HCT116 (cell line): ENCODE measurements around the gene RALGPS2. TPM values are rescaled to one million over a fixed set of nuclear protein-coding genes. Genes with fewer than 3 reads are reported as not detected.

Source experiments
- ATAC-seq: fragments of 200-7000 bp; cut with Tn5 transposase; 2 replicates; pipeline ENCODE4 v1.9.1; 2020; ENCODE audit warnings: mild to moderate bottlenecking, moderate library complexity
- BruUV-seq: library from RNA; stranded (reverse); fragments of 400-500 nt; replicated peaks from 2 replicates; lab custom pipeline; 2021; lab: Mats Ljungman, UMichigan
- CTCF ChIA-PET: fragments of 300-600 bp; sonication (Branson Sonifier 250); formaldehyde crosslinking; loops from one replicate; lab custom pipeline; 2021; ENCODE audit warnings: antibody characterized with exemption; lab: Charles Lee
- POLR2A ChIA-PET: fragments of 300-600, 350-600 bp; sonication (Branson Sonifier 250); formaldehyde crosslinking; loops from one replicate; lab custom pipeline; 2021; ENCODE audit warnings: antibody characterized with exemption; lab: Charles Lee
- RAD21 ChIA-PET, 2 experiments: fragments of 300-600 bp; sonication (Branson Sonifier 250); formaldehyde crosslinking; loops; one replicate each; lab custom pipeline; 2023; ENCODE audit warnings: low total read pairs in 2 of 2; ENCODE audit not compliant: uncharacterized antibody in 2 of 2, unreplicated experiment in 2 of 2, low non-redundant PET in 1 of 2; lab: Charles Lee
- DNase-seq: peaks from one replicate; pipeline ENCODE4 v3.0.0-alpha.2; 2010; ENCODE audit warnings: low read depth, low spot score
- H2AFZ ChIP-seq: fragments of 200-600 bp; shearing (Covaris generic), sonication (generic); 2 replicates; pipeline ENCODE4 v1.6.1; 2017; ENCODE audit warnings: low read depth, mixed run types, mixed read lengths, antibody characterized with exemption, low read length; ENCODE audit not compliant: poor library complexity, severe bottlenecking
- H3K27ac ChIP-seq: 2 replicates; pipeline ENCODE4 v1.5.1; 2012; ENCODE audit warnings: low read depth, low read length
- H3K27me3 ChIP-seq: fragments of 200-600 bp; sonication (generic); 2 replicates; pipeline ENCODE4 v1.6.1; 2016; ENCODE audit warnings: mixed run types, low read length, mixed read lengths; ENCODE audit not compliant: insufficient read depth
- H3K36me3 ChIP-seq, 2 experiments: fragments of 200-500 bp in 1 of 2; fragments of 200-600 bp in 1 of 2; sonication (Bioruptor generic) in 1 of 2; sonication (generic) in 1 of 2; 2 replicates each; pipeline versions ENCODE4 v1.5.1 to v1.6.1; 2014 to 2016; ENCODE audit warnings: low read length in 2 of 2, inconsistent platforms in 1 of 2, mixed read lengths in 1 of 2, mixed run types in 1 of 2; ENCODE audit not compliant: insufficient read depth in 2 of 2, control insufficient read depth in 1 of 2
- H3K4me1 ChIP-seq, 2 experiments: fragments of 200-600 bp in 1 of 2; sonication (generic) in 1 of 2; 2 replicates each; pipeline versions ENCODE4 v1.5.1 to v1.6.1; 2012 to 2017; ENCODE audit warnings: low read length in 2 of 2, inconsistent platforms in 1 of 2, mild to moderate bottlenecking in 1 of 2, mixed read lengths in 1 of 2, mixed run types in 1 of 2, moderate library complexity in 1 of 2; ENCODE audit not compliant: insufficient read depth in 2 of 2, control insufficient read depth in 1 of 2
- H3K4me2 ChIP-seq: fragments of 200-600 bp; sonication (generic); 2 replicates; pipeline ENCODE4 v1.6.1; 2017; ENCODE audit warnings: mixed run types, low read length, mixed read lengths
- H3K4me3 ChIP-seq, 2 experiments: fragments of 200-600 bp in 1 of 2; sonication (generic) in 1 of 2; replicated peaks in 1 of 2; 2 replicates each; pipeline ENCODE4 v1.5.1; 2011 to 2016; ENCODE audit warnings: low read length in 2 of 2, control low read depth in 1 of 2, low read depth in 1 of 2, mild to moderate bottlenecking in 1 of 2, mixed read lengths in 1 of 2, mixed run types in 1 of 2
- H3K79me2 ChIP-seq: fragments of 200-600 bp; sonication (generic); 2 replicates; pipeline ENCODE4 v1.6.1; 2017; ENCODE audit warnings: mild to moderate bottlenecking, mixed run types, low read length, moderate library complexity, mixed read lengths; ENCODE audit not compliant: insufficient read depth
- H3K9ac ChIP-seq: fragments of 200-600 bp; sonication (generic); 2 replicates; pipeline ENCODE4 v1.6.1; 2016; ENCODE audit warnings: low read length, mixed read lengths
- H3K9me2 ChIP-seq: fragments of 200-600 bp; sonication (generic), shearing (Covaris generic); 2 replicates; pipeline ENCODE4 v1.6.1; 2017; ENCODE audit warnings: mixed run types, mild to moderate bottlenecking, moderate library complexity; ENCODE audit not compliant: insufficient read depth
- H3K9me3 ChIP-seq, 2 experiments: fragments of 200-500 bp in 1 of 2; fragments of 200-600 bp in 1 of 2; sonication (Bioruptor generic) in 1 of 2; sonication (generic) in 1 of 2; 2 replicates each; pipeline ENCODE4 v1.6.1; 2014 to 2017; ENCODE audit warnings: low read length in 2 of 2, mixed read lengths in 2 of 2, inconsistent platforms in 1 of 2, low read depth in 1 of 2, mild to moderate bottlenecking in 1 of 2, mixed run types in 1 of 2, moderate library complexity in 1 of 2; ENCODE audit not compliant: control insufficient read depth in 1 of 2, insufficient read depth in 1 of 2
- H4K20me1 ChIP-seq: fragments of 200-600 bp; sonication (generic), shearing (Covaris generic); 2 replicates; pipeline ENCODE4 v1.6.1; 2017; ENCODE audit warnings: mixed run types, mild to moderate bottlenecking, moderate library complexity; ENCODE audit not compliant: insufficient read depth
- EGR1 ChIP-seq: IDR thresholded peaks from 2 replicates; pipeline ENCODE4 v1.6.1; 2012; ENCODE audit warnings: low read depth
- ELF1 ChIP-seq: IDR thresholded peaks from 2 replicates; pipeline ENCODE4 v1.6.1; 2012; ENCODE audit warnings: low read depth, borderline replicate concordance
- FOSL1 ChIP-seq: IDR thresholded peaks from 2 replicates; pipeline ENCODE4 v1.6.1; 2012; ENCODE audit warnings: low read depth
- POLR2AphosphoS5 ChIP-seq: IDR thresholded peaks from 2 replicates; pipeline ENCODE4 v1.6.1; 2011; ENCODE audit warnings: mild to moderate bottlenecking, low read depth, low read length, moderate library complexity
- RAD21 ChIP-seq: IDR thresholded peaks from 2 replicates; pipeline ENCODE4 v1.6.1; 2012; ENCODE audit warnings: low read depth, mild to moderate bottlenecking
- REST ChIP-seq: IDR thresholded peaks from 2 replicates; pipeline ENCODE4 v1.6.1; 2012; ENCODE audit warnings: low read depth
- SIN3A ChIP-seq: IDR thresholded peaks from 2 replicates; pipeline ENCODE4 v1.6.1; 2012; ENCODE audit warnings: low read depth
- TCF7L2 ChIP-seq: IDR thresholded peaks from 2 replicates; pipeline ENCODE4 v1.7.0; 2011; ENCODE audit warnings: borderline replicate concordance, inconsistent platforms; ENCODE audit not compliant: insufficient read depth, insufficient read length; ENCODE audit errors: extremely low read depth
- ZBTB33 ChIP-seq: IDR thresholded peaks from 2 replicates; pipeline ENCODE4 v1.6.1; 2011; ENCODE audit warnings: mild to moderate bottlenecking, low read length, moderate library complexity; ENCODE audit not compliant: insufficient replicate concordance; ENCODE audit errors: extremely low read depth
- intact Hi-C: fragments of 100-400 bp; cut with micrococcal nuclease; formaldehyde crosslinking; loops from 2 replicates; pipeline ENCODE4 v1.10.0; 2022
- total RNA-seq: library from RNA; stranded (reverse); gene quantifications from one replicate; pipeline ENCODE4 v1.2.1, GENCODE V29; 2021; ENCODE audit not compliant: unreplicated experiment
- TF ChIP-seq, protein P1 (sequence below): IDR thresholded peaks from 2 replicates; pipeline ENCODE4 v1.6.1; 2012
- TF ChIP-seq, protein P2 (sequence below), 3 experiments: fragments of 200-600 bp in 1 of 3; sonication (generic) in 1 of 3; IDR thresholded peaks in 2 of 3; conservative IDR thresholded peaks in 1 of 3; 2 replicates each; pipeline ENCODE4 v1.5.1; 2012 to 2017; ENCODE audit warnings: low read depth in 2 of 3, low read length in 2 of 3, antibody characterized with exemption in 1 of 3, borderline replicate concordance in 1 of 3, control low read depth in 1 of 3, mild to moderate bottlenecking in 1 of 3, mixed read lengths in 1 of 3, mixed run types in 1 of 3, moderate library complexity in 1 of 3; ENCODE audit not compliant: insufficient read depth in 1 of 3

Gene RALGPS2
- total RNA-seq, 1 experiment from 2014 or later = 25.6 TPM

- Histone ChIP-seq H3K4me3 (peak overlapping the region in 1 of 2 experiments; percentile 28; a peak in 1 of 4 replicates), H4K20me1 (no peaks in the 10 kb centered on the region), H3K9ac (no peak overlapping the region), H3K27me3 (no peaks in the 10 kb centered on the region), H3K9me2 (no peaks in the 10 kb centered on the region), H3K36me3 (no peaks in the 10 kb centered on the region), H3K27ac (no peak overlapping the region), H3K9me3 (no peaks in the 10 kb centered on the region), H3K4me2 (peak overlapping the region; percentile 64), H2AFZ (no peak overlapping the region), H3K79me2 (no peaks in the 10 kb centered on the region), H3K4me1 (peaks cover 15 to 33% of the 10 kb centered on the region in 2 experiments)
- ATAC-seq (no peak), DNase-seq (no peak)
- ChIA-PET CTCF (no interaction called here), POLR2A (no interaction called here), RAD21 (no interaction called here)
- intact Hi-C loops = no loop called here
- BruUV-seq = no TSS peak
- TF ChIP-seq POLR2AphosphoS5 = no peak
Measured at GRCh38 chr1:178881950-178882349, 156.9 kb downstream of the RALGPS2 start.

GRCh38 chr1:178885869-178886268 is 160.8 kb downstream of the RALGPS2 start:
- Histone ChIP-seq H3K4me1 (peaks cover 13 to 14% of the 10 kb centered on the region in 2 experiments), H3K27me3 (no peaks in the 10 kb centered on the region), H4K20me1 (no peaks in the 10 kb centered on the region), H3K9me3 (no peaks in the 10 kb centered on the region), H3K27ac (no peak overlapping the region), H3K36me3 (no peaks in the 10 kb centered on the region)
- intact Hi-C loops = no loop called here
- BruUV-seq = no TSS peak
- no peak for DNase-seq
- no peak for TF ChIP-seq FOSL1
- TF ChIP-seq ELF1 = no peak
- TF ChIP-seq REST = no peak
- TF ChIP-seq, protein P1, sequence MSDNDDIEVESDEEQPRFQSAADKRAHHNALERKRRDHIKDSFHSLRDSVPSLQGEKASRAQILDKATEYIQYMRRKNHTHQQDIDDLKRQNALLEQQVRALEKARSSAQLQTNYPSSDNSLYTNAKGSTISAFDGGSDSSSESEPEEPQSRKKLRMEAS = no peak
- TF ChIP-seq, protein P2, sequence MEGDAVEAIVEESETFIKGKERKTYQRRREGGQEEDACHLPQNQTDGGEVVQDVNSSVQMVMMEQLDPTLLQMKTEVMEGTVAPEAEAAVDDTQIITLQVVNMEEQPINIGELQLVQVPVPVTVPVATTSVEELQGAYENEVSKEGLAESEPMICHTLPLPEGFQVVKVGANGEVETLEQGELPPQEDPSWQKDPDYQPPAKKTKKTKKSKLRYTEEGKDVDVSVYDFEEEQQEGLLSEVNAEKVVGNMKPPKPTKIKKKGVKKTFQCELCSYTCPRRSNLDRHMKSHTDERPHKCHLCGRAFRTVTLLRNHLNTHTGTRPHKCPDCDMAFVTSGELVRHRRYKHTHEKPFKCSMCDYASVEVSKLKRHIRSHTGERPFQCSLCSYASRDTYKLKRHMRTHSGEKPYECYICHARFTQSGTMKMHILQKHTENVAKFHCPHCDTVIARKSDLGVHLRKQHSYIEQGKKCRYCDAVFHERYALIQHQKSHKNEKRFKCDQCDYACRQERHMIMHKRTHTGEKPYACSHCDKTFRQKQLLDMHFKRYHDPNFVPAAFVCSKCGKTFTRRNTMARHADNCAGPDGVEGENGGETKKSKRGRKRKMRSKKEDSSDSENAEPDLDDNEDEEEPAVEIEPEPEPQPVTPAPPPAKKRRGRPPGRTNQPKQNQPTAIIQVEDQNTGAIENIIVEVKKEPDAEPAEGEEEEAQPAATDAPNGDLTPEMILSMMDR (IDR thresholded peaks at IDR 0.05 in 2 of 3, conservative IDR thresholded peaks at IDR 0.05 in 1 of 3; ENCODE audit: borderline replicate concordance in 1 of 3, insufficient read depth in 1 of 3, low read depth in 2 of 3, low read length in 2 of 3) = no peak
- TF ChIP-seq EGR1 = no peak
- no peak for TF ChIP-seq RAD21
- no peak for TF ChIP-seq TCF7L2
- TF ChIP-seq SIN3A = no peak
- no peak for TF ChIP-seq ZBTB33
- TF ChIP-seq, all 23 proteins: peak for 0
- ChIA-PET RAD21 (no interaction called here), POLR2A (no interaction called here), CTCF (no interaction called here)
- ATAC-seq = no peak
- Histone ChIP-seq H3K79me2 (no peaks in the 10 kb centered on the region), H3K4me2 (no peak overlapping the region), H3K9ac (no peak overlapping the region), H2AFZ (no peak overlapping the region), H3K4me3 (no peak overlapping the region), H3K9me2 (no peaks in the 10 kb centered on the region)
